Skeletal muscle tissue (tissue), 4 donors: Measurements from ENCODE around the gene HGFAC. TPM values are rescaled to one million over a fixed set of nuclear protein-coding genes. Genes with fewer than 3 reads are reported as not detected.

Experiments used
- H3K27ac ChIP-seq: one replicate; pipeline ENCODE4 v1.7.0; 2013; ENCODE audit warnings: mild to moderate bottlenecking, low read depth, low read length, inconsistent platforms
- H3K27me3 ChIP-seq, 3 donors: one replicate each; pipeline ENCODE4 v1.7.0; 2013; ENCODE audit warnings: low read length in 3 of 3; ENCODE audit not compliant: control insufficient read depth in 3 of 3, insufficient read depth in 3 of 3
- H3K36me3 ChIP-seq, 3 donors: one replicate each; pipeline ENCODE4 v1.7.0; 2013; ENCODE audit warnings: low read length in 3 of 3; ENCODE audit not compliant: control insufficient read depth in 3 of 3, insufficient read depth in 3 of 3
- H3K4me1 ChIP-seq, 3 donors: one replicate each; pipeline ENCODE4 v1.7.0; 2013; ENCODE audit warnings: low read length in 3 of 3, mild to moderate bottlenecking in 3 of 3; ENCODE audit not compliant: control insufficient read depth in 3 of 3, insufficient read depth in 3 of 3
- H3K4me3 ChIP-seq, 3 donors: one replicate each; pipeline ENCODE4 v1.7.0; 2013; ENCODE audit warnings: low read length in 3 of 3
- H3K9ac ChIP-seq, 3 donors: one replicate each; pipeline ENCODE4 v1.7.0; 2013; ENCODE audit warnings: low read length in 3 of 3, mild to moderate bottlenecking in 3 of 3, moderate library complexity in 2 of 3, low read depth in 1 of 3
- H3K9me3 ChIP-seq, 3 donors: one replicate each; pipeline ENCODE4 v1.7.0; 2013; ENCODE audit warnings: low read length in 3 of 3; ENCODE audit not compliant: control insufficient read depth in 3 of 3
- total RNA-seq: library from RNA; depleted of rRNA; stranded (reverse); fragments of >200 nt; gene quantifications from one replicate; pipeline ENCODE4 v1.2.3, GENCODE V29; 2014
- donor health status: Osteomylitis.

HGFAC gene
- total RNA-seq, 1 donor from 2014 or later = 0.52 TPM

- H3K4me1 ChIP-seq = peaks cover 0 to 7% (median 6%) of the 10 kb centered on the region in 3 donors
- H3K9ac ChIP-seq = no peak overlapping the region
- no peak overlapping the region for H3K27ac ChIP-seq
- no peaks in the 10 kb centered on the region for H3K27me3 ChIP-seq
- H3K36me3 ChIP-seq = peaks cover 21 to 27% (median 22%) of the 10 kb centered on the region in 3 donors
- no peak overlapping the region for H3K4me3 ChIP-seq
- no peaks in the 10 kb centered on the region for H3K9me3 ChIP-seq
These were observed 24.9 kb upstream of the HGFAC start for GRCh38 chr4:3416821-3417221.

- Histone ChIP-seq H3K4me1 (peaks cover 0 to 7% (median 6%) of the 10 kb centered on the region in 3 donors), H3K9me3 (no peaks in the 10 kb centered on the region), H3K36me3 (peaks cover 21 to 27% (median 27%) of the 10 kb centered on the region in 3 donors), H3K27me3 (no peaks in the 10 kb centered on the region), H3K4me3 (no peak overlapping the region), H3K9ac (no peak overlapping the region), H3K27ac (no peak overlapping the region)
These were observed 24.3 kb upstream of the HGFAC start for GRCh38 chr4:3417448-3417847.

- Histone ChIP-seq H3K36me3 (peaks cover 29 to 33% (median 30%) of the 10 kb centered on the region in 3 donors), H3K4me3 (no peak overlapping the region), H3K9ac (no peak overlapping the region), H3K4me1 (peaks cover 0 to 7% (median 6%) of the 10 kb centered on the region in 3 donors), H3K27me3 (no peaks in the 10 kb centered on the region), H3K9me3 (no peaks in the 10 kb centered on the region), H3K27ac (no peak overlapping the region)
These were observed 23.6 kb upstream of the HGFAC start for GRCh38 chr4:3418029-3418762.

DNA sequence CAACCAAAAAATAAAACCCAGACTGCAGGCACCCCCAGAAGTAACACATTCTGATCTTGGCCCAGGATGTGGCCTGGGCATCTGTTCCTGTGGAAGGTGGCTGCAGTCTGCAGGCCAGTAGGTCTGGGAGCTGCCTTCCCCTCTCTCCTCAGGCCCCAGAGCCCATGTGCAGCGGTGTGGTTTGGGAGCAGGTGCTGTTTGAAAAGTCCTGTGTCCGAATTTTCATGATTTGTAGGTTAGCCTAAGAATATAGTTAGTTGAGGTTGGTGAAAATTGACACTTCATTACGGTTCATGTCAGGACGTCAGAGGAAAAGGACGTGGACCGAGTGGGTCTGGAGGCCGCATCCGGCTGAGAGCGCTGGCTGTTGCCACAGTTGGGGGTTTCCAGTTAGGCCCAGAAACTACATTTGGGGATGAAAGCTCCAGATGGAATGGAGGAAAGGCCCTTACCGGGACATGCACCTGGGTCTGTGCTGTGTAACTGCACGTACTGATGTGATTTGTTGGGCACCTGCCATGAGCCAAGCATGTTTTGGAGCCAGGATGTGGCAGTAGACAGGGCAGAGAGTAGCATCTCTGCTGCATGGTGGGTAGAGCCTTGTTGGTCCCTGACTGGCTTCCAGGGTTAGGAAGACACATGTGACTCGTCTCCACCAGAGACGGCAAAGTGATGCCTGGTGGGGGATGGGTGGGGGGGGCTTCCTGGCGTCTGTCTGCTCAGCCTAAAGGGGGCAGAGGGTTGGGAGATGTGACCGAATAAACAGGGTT, 21.7 kb upstream of the HGFAC start:
- Histone ChIP-seq H3K4me1 (peaks cover 0 to 7% (median 6%) of the 10 kb centered on the region in 3 donors), H3K27me3 (no peaks in the 10 kb centered on the region), H3K9ac (no peak overlapping the region), H3K36me3 (peaks cover 41 to 44% (median 42%) of the 10 kb centered on the region in 3 donors), H3K27ac (no peak overlapping the region), H3K9me3 (no peaks in the 10 kb centered on the region), H3K4me3 (no peak overlapping the region)

- H3K4me1 ChIP-seq = peaks cover 0 to 7% (median 6%) of the 10 kb centered on the region in 3 donors
- H3K27ac ChIP-seq = no peak overlapping the region
- H3K9ac ChIP-seq = no peak overlapping the region
- no peaks in the 10 kb centered on the region for H3K27me3 ChIP-seq
- no peak overlapping the region for H3K4me3 ChIP-seq
- peaks cover 42 to 46% (median 44%) of the 10 kb centered on the region in 3 donors for H3K36me3 ChIP-seq
- no peaks in the 10 kb centered on the region for H3K9me3 ChIP-seq
These were observed 21.2 kb upstream of the HGFAC start for GRCh38 chr4:3420606-3420955.

DNA sequence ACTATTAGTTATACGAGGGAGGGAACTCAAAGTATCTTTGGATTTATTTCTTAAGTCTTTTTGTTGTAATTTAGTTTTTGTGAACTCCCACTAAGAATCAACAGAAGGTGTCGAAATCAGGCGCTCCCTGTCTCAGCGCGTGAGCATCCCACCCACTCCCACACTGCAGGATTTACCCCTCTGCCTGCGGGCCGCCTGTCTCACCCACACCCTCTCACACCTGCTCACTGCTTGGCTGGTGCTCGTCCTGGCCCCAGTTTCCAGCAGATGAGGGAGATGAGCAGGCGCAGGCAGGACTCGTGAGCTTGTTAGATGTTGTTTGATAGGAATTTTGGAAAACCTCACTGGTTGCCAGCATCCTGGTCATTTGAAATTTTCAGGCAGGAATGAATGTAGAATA, 20.8 kb upstream of the HGFAC start:
- Histone ChIP-seq H3K9me3 (no peaks in the 10 kb centered on the region), H3K27ac (no peak overlapping the region), H3K9ac (no peak overlapping the region), H3K4me3 (no peak overlapping the region), H3K4me1 (peaks cover 0 to 7% (median 6%) of the 10 kb centered on the region in 3 donors), H3K27me3 (no peaks in the 10 kb centered on the region), H3K36me3 (peaks cover 40 to 44% (median 44%) of the 10 kb centered on the region in 3 donors)

- Histone ChIP-seq H3K9me3 (no peaks in the 10 kb centered on the region), H3K4me1 (peaks cover 0 to 7% (median 6%) of the 10 kb centered on the region in 3 donors), H3K9ac (no peak overlapping the region), H3K4me3 (no peak overlapping the region), H3K36me3 (peaks cover 39 to 40% (median 39%) of the 10 kb centered on the region in 3 donors), H3K27me3 (no peaks in the 10 kb centered on the region), H3K27ac (no peak overlapping the region)
These were observed 20.3 kb upstream of the HGFAC start for GRCh38 chr4:3421470-3421869.

DNA sequence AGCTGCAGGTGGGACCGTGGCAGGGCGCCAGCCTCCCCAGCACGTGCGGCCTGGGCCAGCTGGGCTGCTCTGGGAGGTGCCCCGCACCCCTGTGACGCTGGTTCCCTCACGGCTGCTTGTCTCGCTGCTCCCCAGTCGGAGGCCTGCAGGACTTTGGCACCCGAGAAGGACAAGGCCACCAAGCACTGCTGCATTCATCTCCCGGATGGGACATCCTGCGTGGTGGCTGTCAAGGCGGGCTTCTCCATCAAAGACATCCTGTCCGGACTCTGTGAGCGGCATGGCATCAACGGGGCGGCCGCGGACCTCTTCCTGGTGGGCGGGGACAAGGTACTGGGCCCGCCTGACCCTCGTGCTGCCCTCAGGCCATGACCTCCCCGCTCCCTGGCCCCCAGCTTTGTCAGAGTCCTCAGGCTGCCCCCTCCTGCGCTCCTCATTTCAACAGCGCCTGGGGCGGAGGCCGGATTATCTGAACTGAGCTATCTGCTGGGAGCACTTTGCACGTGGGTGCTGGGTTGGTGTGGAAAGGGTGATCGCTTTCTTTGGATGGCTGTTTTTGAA, 19.4 kb upstream of the HGFAC start:
- peaks cover 30 to 34% (median 30%) of the 10 kb centered on the region in 3 donors for H3K36me3 ChIP-seq
- H3K27me3 ChIP-seq = no peaks in the 10 kb centered on the region
- H3K27ac ChIP-seq = no peak overlapping the region

GRCh38 chr4:3422808-3423297, 18.9 kb upstream of the HGFAC start:
- Histone ChIP-seq H3K4me1 (peaks cover 0 to 7% (median 6%) of the 10 kb centered on the region in 3 donors), H3K4me3 (no peak overlapping the region), H3K27me3 (no peaks in the 10 kb centered on the region), H3K9me3 (no peaks in the 10 kb centered on the region), H3K9ac (no peak overlapping the region), H3K27ac (no peak overlapping the region), H3K36me3 (peaks cover 26 to 31% (median 29%) of the 10 kb centered on the region in 3 donors)

More for the DNA sequence above, 19.4 kb upstream of the HGFAC start:
- Histone ChIP-seq H3K4me3 (no peak overlapping the region), H3K4me1 (peaks cover 0 to 7% (median 6%) of the 10 kb centered on the region in 3 donors), H3K9ac (no peak overlapping the region), H3K9me3 (no peaks in the 10 kb centered on the region)
